RWPE2 (cell line): Measurements from ENCODE around the gene SFN.
A peak's percentile ranks its signal among the peaks of the same experiment; 100 is the strongest.
"Not testable (repeated sequence)": the region's sequence is repeated elsewhere in the genome, so short reads cannot be mapped to it uniquely, and the experiment has no call there.

ENCODE experiments used
- ATAC-seq: fragments of 200-7000 bp; cut with Tn5 transposase; 3 replicates; pipeline ENCODE4 v1.9.1; 2021; ENCODE audit warnings: low read depth
- DNase-seq: peaks from one replicate; pipeline ENCODE4 v3.0.0-alpha.2; 2020; ENCODE audit warnings: low spot score
- H3K27ac ChIP-seq: fragments of 450-650 bp; 2 replicates; pipeline ENCODE4 v1.5.1; 2017; ENCODE audit warnings: mild to moderate bottlenecking; ENCODE audit not compliant: poor library complexity, severe bottlenecking
- H3K27me3 ChIP-seq: fragments of 250-450 bp; sonication (Bioruptor Pico); 2 replicates; pipeline ENCODE4 v1.5.1; 2021; ENCODE audit warnings: mild to moderate bottlenecking, moderate library complexity; ENCODE audit not compliant: insufficient read depth, poor library complexity, severe bottlenecking
- H3K36me3 ChIP-seq: fragments of 250-450 bp; sonication (Bioruptor Pico); 2 replicates; pipeline ENCODE4 v1.5.1; 2020; ENCODE audit warnings: low read depth, mild to moderate bottlenecking, moderate library complexity
- H3K4me1 ChIP-seq: fragments of 250-450 bp; sonication (Bioruptor Pico); 2 replicates; pipeline ENCODE4 v1.5.1; 2021; ENCODE audit warnings: mild to moderate bottlenecking, moderate library complexity; ENCODE audit not compliant: insufficient read depth, poor library complexity, severe bottlenecking
- H3K4me3 ChIP-seq: fragments of 250-450 bp; sonication (Bioruptor Pico); 2 replicates; pipeline ENCODE4 v1.5.1; 2021; ENCODE audit warnings: mild to moderate bottlenecking, moderate library complexity; ENCODE audit not compliant: severe bottlenecking
- H3K9me3 ChIP-seq: fragments of 250-450 bp; sonication (Bioruptor Pico); 2 replicates; pipeline ENCODE4 v1.5.1; 2021; ENCODE audit warnings: mild to moderate bottlenecking, moderate library complexity; ENCODE audit not compliant: severe bottlenecking
- TF ChIP-seq, protein P1 (sequence below): fragments of 450-650 bp; IDR thresholded peaks from one replicate; pipeline ENCODE4 v1.5.1; 2017; ENCODE audit warnings: mild to moderate bottlenecking, moderate library complexity; ENCODE audit not compliant: poor library complexity, severe bottlenecking

Gene SFN

DNA sequence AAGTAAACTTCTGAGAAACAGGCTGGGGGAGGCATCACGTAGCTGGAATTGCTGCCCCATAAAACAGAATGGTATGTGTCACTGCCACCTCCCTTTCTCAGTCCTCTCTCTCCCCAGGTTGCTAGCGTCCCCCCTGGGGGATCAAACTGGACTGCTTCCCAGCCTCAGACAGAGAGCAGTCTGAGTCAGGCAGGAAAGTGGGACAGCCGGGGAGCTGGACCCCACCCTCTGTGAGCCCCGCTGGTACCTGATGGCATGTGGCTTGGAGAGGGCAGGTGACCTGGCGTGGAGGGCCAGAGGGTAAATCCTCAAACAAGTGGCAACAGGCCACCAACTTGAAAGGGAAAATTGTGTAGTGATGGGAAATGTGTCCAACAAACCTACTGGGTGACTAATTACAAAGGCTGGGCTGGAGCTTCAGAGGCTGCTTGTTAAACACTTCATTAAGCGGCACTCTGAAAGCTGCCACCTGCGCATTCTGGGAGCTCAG lies 1.0 kb upstream of the SFN start:
- ATAC-seq (no peak), DNase-seq (no peak)
- Histone ChIP-seq H3K27me3 (no peaks in the 10 kb centered on the region), H3K9me3 (no peaks in the 10 kb centered on the region), H3K36me3 (peaks cover 15% of the 10 kb centered on the region), H3K4me3 (no peak overlapping the region), H3K4me1 (peaks cover 53% of the 10 kb centered on the region), H3K27ac (peak overlapping the region; percentile 98)
- TF ChIP-seq, protein P1, sequence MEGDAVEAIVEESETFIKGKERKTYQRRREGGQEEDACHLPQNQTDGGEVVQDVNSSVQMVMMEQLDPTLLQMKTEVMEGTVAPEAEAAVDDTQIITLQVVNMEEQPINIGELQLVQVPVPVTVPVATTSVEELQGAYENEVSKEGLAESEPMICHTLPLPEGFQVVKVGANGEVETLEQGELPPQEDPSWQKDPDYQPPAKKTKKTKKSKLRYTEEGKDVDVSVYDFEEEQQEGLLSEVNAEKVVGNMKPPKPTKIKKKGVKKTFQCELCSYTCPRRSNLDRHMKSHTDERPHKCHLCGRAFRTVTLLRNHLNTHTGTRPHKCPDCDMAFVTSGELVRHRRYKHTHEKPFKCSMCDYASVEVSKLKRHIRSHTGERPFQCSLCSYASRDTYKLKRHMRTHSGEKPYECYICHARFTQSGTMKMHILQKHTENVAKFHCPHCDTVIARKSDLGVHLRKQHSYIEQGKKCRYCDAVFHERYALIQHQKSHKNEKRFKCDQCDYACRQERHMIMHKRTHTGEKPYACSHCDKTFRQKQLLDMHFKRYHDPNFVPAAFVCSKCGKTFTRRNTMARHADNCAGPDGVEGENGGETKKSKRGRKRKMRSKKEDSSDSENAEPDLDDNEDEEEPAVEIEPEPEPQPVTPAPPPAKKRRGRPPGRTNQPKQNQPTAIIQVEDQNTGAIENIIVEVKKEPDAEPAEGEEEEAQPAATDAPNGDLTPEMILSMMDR, result no peak

DNA sequence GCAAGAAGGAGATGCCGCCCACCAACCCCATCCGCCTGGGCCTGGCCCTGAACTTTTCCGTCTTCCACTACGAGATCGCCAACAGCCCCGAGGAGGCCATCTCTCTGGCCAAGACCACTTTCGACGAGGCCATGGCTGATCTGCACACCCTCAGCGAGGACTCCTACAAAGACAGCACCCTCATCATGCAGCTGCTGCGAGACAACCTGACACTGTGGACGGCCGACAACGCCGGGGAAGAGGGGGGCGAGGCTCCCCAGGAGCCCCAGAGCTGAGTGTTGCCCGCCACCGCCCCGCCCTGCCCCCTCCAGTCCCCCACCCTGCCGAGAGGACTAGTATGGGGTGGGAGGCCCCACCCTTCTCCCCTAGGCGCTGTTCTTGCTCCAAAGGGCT lies 732 bp downstream of the SFN start:
- H3K4me3 ChIP-seq, result peak overlapping the region; percentile 80
- no peaks in the 10 kb centered on the region for H3K27me3 ChIP-seq
- ATAC-seq, result no peak
- peaks cover 15% of the 10 kb centered on the region for H3K36me3 ChIP-seq
- no peaks in the 10 kb centered on the region for H3K9me3 ChIP-seq
- DNase-seq, result no peak
- TF ChIP-seq, protein P1, result no peak
- H3K4me1 ChIP-seq, result peaks cover 47% of the 10 kb centered on the region
- H3K27ac ChIP-seq, result peak overlapping the region; percentile 98

GRCh38 chr1:26864610-26865480 lies 1.9 kb downstream of the SFN start:
- TF ChIP-seq, protein P1, result no peak
- Histone ChIP-seq H3K36me3 (peaks cover 15% of the 10 kb centered on the region), H3K27me3 (no peaks in the 10 kb centered on the region), H3K27ac (peak overlapping the region; percentile 98), H3K9me3 (no peaks in the 10 kb centered on the region), H3K4me3 (peak overlapping the region; percentile 80), H3K4me1 (peaks cover 36% of the 10 kb centered on the region)
- ATAC-seq (peak; percentile 70), DNase-seq (peak; percentile 99)

GRCh38 chr1:26873097-26873496 lies 10.1 kb downstream of the SFN start:
- DNase-seq, ATAC-seq, H3K27me3 ChIP-seq, H3K9me3 ChIP-seq, H3K4me3 ChIP-seq: not testable (repeated sequence)
- H3K27ac ChIP-seq, result peak overlapping the region; percentile 74
- peaks cover 17% of the 10 kb centered on the region for H3K36me3 ChIP-seq
- H3K4me1 ChIP-seq, result peaks cover 19% of the 10 kb centered on the region

DNA sequence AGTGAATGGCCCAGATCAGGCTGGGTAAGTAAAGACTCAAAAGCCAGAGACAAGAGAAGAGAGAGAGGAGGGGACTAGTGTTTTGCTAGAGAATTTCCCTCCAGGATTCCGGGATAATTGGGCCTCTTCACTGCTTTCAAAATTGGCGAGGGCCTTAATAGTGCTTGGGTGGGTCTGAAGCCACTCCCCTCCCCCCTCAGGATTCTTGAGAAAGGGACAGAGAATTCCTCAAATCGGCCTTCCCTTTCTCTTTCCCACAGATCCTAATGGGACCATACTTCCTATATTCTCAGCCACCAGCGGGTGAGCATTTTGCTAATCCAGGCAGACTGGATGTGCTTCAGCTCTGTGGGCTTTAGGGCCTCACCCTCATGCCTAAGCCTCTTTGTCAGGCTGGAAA lies 11.9 kb downstream of the SFN start:
- TF ChIP-seq, protein P1, result no peak
- ATAC-seq (no peak), DNase-seq (no peak)
- peak overlapping the region; percentile 74 for H3K27ac ChIP-seq
- H3K4me3 ChIP-seq, result no peak overlapping the region
- H3K9me3 ChIP-seq, result peaks cover 2% of the 10 kb centered on the region
- H3K4me1 ChIP-seq, result peaks cover 19% of the 10 kb centered on the region
- H3K36me3 ChIP-seq, result peaks cover 35% of the 10 kb centered on the region
- no peaks in the 10 kb centered on the region for H3K27me3 ChIP-seq
